ENCODE data around the gene GAS7. TPM values are rescaled to one million over a fixed set of nuclear protein-coding genes. Genes with fewer than 3 reads are reported as not detected.

The GAS7 gene
- total and polyA plus RNA-seq, 7 donors, result 1.4 to 16.9 (median 7.0) TPM

GRCh38 chr17:10126616-10127501 is 71.5 kb downstream of the GAS7 start:
- ATAC-seq (peak in 3 of 4 donors; percentile 36 to 61 (median 38)), DNase-seq (peak; percentile 35 to 68)
- Histone ChIP-seq H3K4me3 (no peak overlapping the region), H3K36me3 (ENCODE audit: insufficient read depth in 1 of 2, low read depth in 1 of 2) (no peaks in the 10 kb centered on the region), H3K27ac (peak overlapping the region; percentile 41), H3K4me1 (peaks cover 3% of the 10 kb centered on the region), H3K27me3 (ENCODE audit: insufficient read depth in 3 of 3, low read length in 2 of 3) (peaks cover 0 to 2% (median 0%) of the 10 kb centered on the region in 3 donors), H3K9me3 (no peaks in the 10 kb centered on the region)
- intact Hi-C loops (cut with DNase I), result no loop called here
- no peak for TF ChIP-seq CTCF (IDR thresholded peaks at IDR 0.05)
- 39 to 56% (median 41%) methylated on average over 16 of the region's 16 CpGs for WGBS, 3 donors

GRCh38 chr17:10126276-10126615 is 72.2 kb downstream of the GAS7 start:
- TF ChIP-seq CTCF (IDR thresholded peaks at IDR 0.05), result no peak
- Histone ChIP-seq H3K9me3 (no peaks in the 10 kb centered on the region), H3K36me3 (ENCODE audit: insufficient read depth in 1 of 2, low read depth in 1 of 2) (no peaks in the 10 kb centered on the region), H3K27me3 (ENCODE audit: insufficient read depth in 3 of 3, low read length in 2 of 3) (peaks cover 0 to 2% (median 0%) of the 10 kb centered on the region in 3 donors), H3K27ac (no peak overlapping the region), H3K4me1 (peaks cover 3% of the 10 kb centered on the region), H3K4me3 (no peak overlapping the region)
- ATAC-seq, result no peak
- WGBS, 3 donors, result 71 to 80% (median 73%) methylated on average over 18 of the region's 18 CpGs
- intact Hi-C loops (cut with DNase I), result no loop called here
- DNase-seq, result no peak

GRCh38 chr17:10125531-10126275 is 72.7 kb downstream of the GAS7 start:
- Histone ChIP-seq H3K27ac (no peak overlapping the region), H3K4me3 (no peak overlapping the region), H3K36me3 (ENCODE audit: insufficient read depth in 1 of 2, low read depth in 1 of 2) (no peaks in the 10 kb centered on the region), H3K27me3 (ENCODE audit: insufficient read depth in 3 of 3, low read length in 2 of 3) (peaks cover 0 to 2% (median 0%) of the 10 kb centered on the region in 3 donors), H3K4me1 (peaks cover 3% of the 10 kb centered on the region), H3K9me3 (no peaks in the 10 kb centered on the region)
- WGBS, 3 donors, result 34 to 49% (median 43%) methylated on average over 11 of the region's 11 CpGs
- intact Hi-C loops (cut with DNase I), result no loop called here
- ATAC-seq, result no peak
- no peak for TF ChIP-seq CTCF (IDR thresholded peaks at IDR 0.05)
- DNase-seq, result no peak

- no peak overlapping the region for H3K4me3 ChIP-seq
- no peak for TF ChIP-seq CTCF (IDR thresholded peaks at IDR 0.05)
- H3K27me3 ChIP-seq (ENCODE audit: insufficient read depth in 3 of 3, low read length in 2 of 3), result peaks cover 0 to 2% (median 0%) of the 10 kb centered on the region in 3 donors
- DNase-seq (no peak), ATAC-seq (no peak)
- 60 to 65% (median 63%) methylated on average over 2 of the region's 2 CpGs for WGBS, 3 donors
- H3K9me3 ChIP-seq, result no peaks in the 10 kb centered on the region
- peaks cover under 1% of the 10 kb centered on the region for H3K4me1 ChIP-seq
- no peaks in the 10 kb centered on the region for H3K36me3 ChIP-seq (ENCODE audit: insufficient read depth in 1 of 2, low read depth in 1 of 2)
- H3K27ac ChIP-seq, result no peak overlapping the region
- intact Hi-C loops (cut with DNase I), result no loop called here
These were observed 75.3 kb downstream of the GAS7 start for GRCh38 chr17:10123093-10123492.

Data from psoas muscle (tissue), 8 donors.